Uterus (tissue), 2 donors: ENCODE measurements around the gene ABCC4.

ENCODE experiments used
- CTCF ChIP-seq, 4 experiments: fragments of 200-600 bp in 2 of 4; fragments of 450-650 bp in 2 of 4; sonication (generic) in 2 of 4; IDR thresholded peaks; one replicate each; pipeline ENCODE4 v1.5.1; 2016 to 2019; ENCODE audit warnings: antibody characterized with exemption in 4 of 4, mild to moderate bottlenecking in 2 of 4, moderate library complexity in 1 of 4
- POLR2A ChIP-seq, 2 donors: fragments of 450-650 bp; IDR thresholded peaks; one replicate each; pipeline ENCODE4 v1.6.1; 2016; ENCODE audit warnings: antibody characterized with exemption in 2 of 2, mild to moderate bottlenecking in 1 of 2, moderate library complexity in 1 of 2

- no peak for TF ChIP-seq POLR2A (IDR thresholded peaks at IDR 0.05)
- no peak for TF ChIP-seq CTCF (IDR thresholded peaks at IDR 0.05)
Measured at GRCh38 chr13:95337597-95337996, 36.3 kb upstream of the ABCC4 start.
